Left renal pelvis (tissue), 4 donors: ENCODE data around the gene PRTFDC1. TPM values are rescaled to one million over a fixed set of nuclear protein-coding genes. Genes with fewer than 3 reads are reported as not detected.
"Not testable (repeated sequence)": the region's sequence is repeated elsewhere in the genome, so short reads cannot be mapped to it uniquely, and the experiment has no call there.

Experiments
- DNase-seq, 4 donors: peaks; one replicate each; pipeline ENCODE4 v3.0.0-alpha.2; 2013; ENCODE audit warnings: low read depth in 4 of 4, low spot score in 3 of 4
- polyA plus RNA-seq, 4 donors: library from polyadenylated mRNA; unstranded; fragments of 120-200 nt; gene quantifications; one replicate each; pipeline ENCODE4 v1.2.1, GENCODE V29; 2013; ENCODE audit not compliant: insufficient read length in 4 of 4

The PRTFDC1 gene
- polyA plus RNA-seq, 4 donors, result 37.0 to 53.0 (median 40.8) TPM

DNA sequence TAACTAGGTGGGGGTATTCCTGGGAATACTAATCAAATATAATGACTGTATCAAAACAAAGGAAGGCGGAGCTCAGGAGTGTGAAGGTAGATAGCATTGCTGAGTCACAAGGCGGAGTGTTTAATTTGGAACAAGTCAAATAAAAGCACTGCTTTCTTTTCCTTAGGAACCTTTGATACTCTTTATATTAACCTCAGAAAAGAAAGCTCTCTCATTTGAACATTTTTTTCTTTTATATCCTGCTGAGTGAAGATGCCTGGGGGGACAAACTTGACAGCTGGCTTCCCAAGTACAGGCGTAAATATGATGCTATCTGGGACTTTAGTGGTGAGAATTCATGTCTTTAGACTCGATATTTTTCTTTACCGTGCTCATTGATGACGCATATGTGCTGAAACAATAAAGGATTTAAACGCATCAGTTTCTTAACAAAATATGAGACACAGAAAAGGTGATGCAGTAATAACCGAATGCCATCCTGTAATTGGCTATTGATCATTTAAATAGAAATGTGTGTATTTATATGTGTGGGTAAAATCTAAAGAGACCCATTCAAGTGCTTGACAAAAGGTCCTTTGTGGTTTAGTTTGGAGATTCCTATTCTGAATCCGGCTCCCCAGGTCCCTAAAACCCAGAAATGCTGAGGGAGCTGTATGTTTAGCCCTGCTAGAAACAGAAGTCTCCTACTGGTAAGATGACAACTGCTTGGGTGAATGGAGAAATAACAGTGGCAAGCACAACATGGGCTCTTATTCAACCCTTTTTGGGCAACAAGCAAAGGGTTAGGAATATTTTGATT is 102.7 kb downstream of the PRTFDC1 start:
- no peak for DNase-seq

DNA sequence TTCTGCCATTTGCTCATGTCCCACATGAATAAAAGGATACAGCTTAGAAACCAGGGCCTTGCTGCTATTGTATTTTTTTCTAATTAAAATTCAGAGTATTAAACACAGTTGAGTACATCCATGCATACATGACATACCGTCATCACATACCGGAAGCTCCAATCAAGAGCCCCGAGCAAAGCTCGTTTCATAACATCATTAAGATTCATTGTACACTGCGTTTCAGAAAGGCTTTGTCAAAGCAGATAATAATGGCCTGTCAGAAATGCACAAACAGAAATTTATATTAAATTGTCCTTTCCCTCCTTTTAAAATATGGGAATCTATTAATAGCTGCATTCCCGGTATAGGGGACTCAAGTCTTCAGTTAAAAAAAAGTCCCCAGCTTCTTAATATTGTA is 103.4 kb downstream of the PRTFDC1 start:
- DNase-seq, result no peak

DNA sequence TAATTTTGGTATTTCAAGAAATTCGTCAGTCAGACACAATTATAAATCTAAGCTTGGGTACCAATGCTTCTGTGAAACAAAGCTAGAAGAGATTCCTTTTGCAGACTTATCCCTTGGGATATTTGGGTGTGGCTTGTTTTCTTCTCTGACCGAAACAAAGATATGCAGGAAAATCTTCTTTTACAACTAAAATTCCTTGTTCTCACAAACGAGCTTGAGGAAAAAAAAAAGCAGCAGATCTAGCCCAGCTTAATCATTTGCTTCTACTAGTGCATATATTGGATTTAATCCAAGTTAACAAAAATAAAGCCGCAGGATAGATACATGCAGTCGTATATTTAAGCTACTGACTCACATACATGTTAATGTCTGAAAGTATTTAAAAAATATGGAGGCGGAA is 104.2 kb downstream of the PRTFDC1 start:
- DNase-seq, result no peak

DNA sequence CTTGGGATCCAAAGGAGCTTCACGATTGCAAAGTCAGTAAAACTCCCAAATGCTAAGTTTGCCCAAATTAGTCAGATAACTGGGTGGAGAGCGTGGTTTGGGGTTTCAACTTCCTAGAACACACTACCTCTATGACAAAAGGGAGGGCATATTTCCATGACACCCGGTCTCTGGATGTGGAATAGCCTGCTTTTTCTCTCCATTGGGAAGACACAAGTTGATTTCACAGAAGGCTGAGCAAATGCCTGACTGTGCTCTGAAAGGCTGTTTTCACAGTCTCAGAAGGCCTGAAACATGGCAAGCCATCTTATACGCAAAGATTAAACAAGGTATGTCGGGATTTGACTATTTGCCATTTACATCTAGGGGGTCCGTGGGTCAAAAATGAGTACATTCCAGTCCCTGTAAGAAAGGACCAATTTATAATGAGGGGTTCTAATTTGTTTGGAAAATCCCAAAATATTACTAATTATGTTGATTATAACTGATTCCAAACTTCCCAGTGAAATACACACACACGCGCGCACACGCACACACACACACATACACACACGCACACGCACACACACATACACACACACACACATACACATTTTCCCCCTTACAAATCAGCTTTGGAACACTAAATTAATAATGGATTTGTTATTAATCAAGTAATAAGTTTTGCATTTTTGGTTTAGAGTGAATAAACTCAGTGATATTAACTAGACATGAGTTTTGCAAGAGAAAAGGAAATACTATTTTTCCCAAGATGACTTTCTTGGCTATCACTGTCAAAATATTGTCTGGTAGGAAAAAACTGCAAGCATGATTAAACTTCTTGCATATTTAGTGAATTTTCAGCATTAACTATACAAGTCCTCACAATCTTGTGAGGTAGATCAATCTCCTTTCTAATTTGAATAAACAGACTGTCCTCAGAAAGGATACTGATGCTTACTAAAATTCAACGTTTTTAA is 105.0 kb downstream of the PRTFDC1 start:
- DNase-seq, result no peak

DNA sequence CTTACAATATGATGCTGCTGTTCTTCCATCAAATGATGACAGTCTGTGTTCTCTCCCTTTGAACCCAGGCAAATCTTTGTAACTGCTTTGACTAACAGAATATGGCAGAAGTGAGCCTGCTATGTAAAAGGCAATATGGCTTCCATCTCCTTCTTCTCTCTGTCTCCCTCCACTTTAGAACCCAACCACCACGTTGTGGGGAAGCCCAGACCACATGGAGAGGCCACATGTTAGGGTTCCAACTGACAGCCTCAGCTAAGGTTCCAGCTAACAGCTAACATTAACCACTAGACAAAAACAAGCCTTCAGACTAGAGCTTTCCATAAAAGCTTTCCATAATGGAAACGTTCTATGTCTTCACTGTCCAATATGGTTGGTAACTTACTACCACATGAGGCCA is 107.7 kb downstream of the PRTFDC1 start:
- no peak for DNase-seq

DNA sequence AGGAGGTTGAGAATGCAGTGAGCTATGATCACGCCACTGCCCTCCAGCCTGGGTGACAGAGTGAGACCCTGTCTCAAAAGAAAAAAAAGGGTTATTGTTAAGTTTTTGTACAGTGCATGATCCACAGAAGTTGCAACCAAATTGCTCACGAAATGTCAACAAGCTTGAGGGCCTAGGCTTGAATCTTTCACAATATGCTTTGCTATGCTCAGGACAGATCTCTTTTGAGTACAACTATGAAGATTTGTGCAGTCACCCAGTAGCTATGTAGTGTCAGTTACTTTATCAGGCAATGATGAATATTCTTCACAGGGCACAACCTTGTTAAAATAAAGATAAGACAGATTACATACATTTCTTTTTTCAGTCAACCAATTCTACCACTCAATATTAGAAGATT is 109.2 kb downstream of the PRTFDC1 start:
- DNase-seq, result no peak

DNA sequence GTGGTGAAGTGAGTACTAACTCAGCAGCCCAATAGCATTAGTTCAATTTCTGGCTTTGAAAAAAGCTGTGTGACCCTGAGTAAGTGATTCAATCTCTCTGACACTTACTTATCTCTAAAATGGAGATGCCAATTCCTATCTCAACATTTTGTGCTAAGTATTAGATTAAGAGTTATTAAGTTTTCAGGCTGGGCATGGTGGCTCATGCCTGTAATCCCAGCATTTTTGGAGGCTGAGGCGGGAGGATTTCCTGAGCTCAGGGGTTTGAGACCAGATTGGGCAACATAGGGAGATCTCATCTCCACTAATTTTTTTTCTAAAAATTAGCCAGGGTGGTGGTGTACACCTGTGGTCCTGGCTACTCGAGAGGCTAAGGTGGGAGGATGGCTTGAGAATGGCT is 109.5 kb downstream of the PRTFDC1 start:
- DNase-seq, result no peak

DNA sequence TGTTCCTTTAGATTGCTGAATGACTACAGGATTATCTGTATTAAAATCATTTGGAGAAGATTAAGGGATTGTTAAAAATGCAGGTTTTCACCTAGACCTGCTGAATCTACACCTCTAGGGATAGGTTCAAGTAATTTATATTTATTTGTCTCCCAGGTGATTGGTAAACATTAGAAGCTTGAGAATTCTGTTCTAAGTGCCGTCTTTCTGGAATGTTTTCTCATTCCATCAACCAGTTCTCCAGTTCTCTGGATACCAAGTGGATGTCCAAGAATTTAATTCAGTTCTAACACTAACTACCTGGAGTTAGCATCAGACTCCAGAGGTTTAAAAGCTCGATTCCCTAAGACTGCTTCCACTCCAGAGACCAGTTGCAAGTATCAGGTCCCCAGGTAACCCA is 110.9 kb downstream of the PRTFDC1 start:
- DNase-seq, result no peak

DNA sequence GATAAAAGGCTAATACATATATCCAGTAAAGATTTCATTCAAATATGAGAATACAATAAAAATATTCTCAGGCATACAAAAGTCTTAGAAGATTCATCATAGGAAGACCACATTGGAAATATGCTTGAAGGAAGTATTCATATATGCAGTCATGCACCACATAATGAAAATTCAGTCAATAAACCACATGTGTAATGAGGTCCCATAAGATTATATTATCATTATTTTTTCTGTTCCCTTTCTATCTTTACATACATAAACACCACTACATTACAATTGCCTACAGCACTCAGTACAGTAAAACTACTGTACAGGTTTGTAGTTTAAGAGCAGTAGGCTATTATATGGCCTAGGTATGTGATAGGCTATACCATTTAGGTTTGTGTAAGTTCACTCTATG is 111.6 kb downstream of the PRTFDC1 start:
- DNase-seq, result no peak

DNA sequence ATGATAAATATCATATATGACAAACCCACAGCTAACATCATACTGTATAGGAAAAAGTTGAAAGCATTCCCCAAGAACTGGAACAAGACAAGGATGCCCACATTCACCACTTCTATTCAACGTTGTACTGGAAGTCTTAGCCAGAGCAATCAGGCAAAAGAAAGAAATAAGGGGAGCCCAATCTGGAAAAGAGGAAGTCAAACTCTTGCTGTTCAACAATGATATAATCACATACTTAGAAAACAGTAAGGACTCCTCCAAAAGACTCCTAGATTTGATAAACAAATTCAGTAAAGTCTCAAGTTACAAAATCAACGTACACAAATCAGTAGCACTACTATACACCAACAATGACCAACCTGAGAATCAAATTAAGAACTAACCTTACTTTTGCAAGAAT is 114.6 kb downstream of the PRTFDC1 start:
- not testable (repeated sequence) for DNase-seq

DNA sequence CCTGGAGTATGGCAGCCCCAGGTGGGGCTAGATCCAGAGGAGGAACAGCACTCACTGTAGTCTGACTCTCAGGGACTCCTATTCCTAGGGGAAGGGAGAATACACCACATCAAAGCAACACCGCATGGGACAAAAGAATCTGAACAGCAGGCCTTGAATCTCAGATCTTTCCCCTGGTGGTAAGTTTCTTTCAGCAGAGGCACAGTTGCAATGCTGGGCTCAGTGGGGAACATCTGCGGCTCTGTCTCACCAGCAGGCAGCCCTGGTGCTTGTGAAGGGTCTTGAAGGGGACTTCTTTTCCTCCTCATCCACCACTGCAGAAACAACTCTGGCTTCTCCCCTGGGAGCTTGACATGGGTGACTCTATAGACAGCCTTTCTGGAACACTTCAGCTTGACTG is 117.5 kb downstream of the PRTFDC1 start:
- DNase-seq, result no peak

DNA sequence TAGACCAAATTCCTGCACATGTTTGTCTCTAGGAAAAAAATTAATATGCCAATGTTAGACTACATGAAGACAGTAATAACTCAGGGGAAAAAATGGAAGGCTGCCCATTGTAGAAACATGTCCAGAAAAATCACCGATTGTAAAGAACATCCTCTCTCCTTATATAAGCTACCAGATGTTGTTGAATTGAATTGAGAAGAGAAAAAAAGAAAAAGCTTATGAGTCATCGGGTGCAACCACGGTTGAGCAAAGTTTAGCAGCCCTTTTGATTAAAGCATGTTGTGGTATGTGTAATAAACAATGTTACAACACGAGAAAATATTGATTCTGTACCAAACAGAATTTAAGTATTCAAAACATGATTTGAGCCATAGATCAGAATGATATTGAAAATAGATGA is 126.4 kb downstream of the PRTFDC1 start:
- no peak for DNase-seq

DNA sequence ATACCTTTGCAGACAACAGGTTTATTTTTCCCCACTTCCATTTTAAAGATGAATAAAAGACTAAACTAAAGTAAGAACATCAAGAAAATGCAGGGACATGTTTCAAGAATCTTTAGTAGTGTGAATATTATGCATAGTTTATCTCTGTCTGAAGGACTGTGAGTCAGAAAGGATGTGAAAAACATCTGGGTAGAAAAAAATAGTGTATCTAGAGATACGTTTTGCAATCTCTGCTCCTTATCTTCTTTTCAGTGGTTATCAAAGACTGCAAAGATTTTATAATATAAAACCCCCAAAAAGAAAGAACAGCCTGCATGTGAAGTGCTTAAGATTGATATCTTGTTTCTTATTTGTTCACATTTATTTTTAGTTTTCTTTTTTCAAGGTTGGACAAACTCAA is 126.9 kb downstream of the PRTFDC1 start:
- DNase-seq, result no peak

DNA sequence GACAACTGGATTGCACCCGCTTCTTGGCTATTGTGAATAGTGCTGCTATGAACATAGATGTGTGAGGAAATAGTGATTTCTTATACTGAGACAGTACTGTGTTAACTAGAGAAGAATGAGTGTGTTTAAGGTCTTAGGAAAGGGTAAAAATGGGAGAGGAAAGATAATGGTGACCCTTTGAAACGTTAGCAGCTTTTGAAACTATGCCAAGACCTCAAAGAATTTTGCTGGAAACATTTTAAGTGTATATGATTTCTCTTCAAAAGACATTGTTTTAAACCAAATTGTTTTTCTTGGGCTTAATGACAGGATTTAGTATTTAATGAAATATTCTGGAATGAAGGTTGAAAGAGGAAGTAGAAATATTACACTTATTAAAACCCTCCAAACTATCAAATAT is 127.9 kb downstream of the PRTFDC1 start:
- DNase-seq, result no peak

DNA sequence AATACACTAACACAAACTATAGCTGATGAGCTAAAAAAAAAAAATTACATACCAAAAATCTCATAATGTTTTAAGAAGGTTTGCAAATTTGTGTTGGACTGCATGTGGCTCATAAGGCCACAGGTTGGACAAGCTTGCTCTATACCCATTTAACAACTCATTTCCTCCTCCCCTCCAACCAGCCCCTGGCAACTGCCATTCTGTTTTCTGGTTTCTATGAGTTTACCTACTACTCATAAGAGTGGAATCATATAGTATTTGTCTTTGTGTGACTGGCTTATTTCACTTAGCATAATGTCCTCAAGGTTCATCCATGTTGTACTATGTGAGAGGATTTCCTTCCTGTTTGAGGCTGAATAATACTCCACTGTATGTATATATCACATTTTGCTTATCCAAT is 128.3 kb downstream of the PRTFDC1 start:
- no peak for DNase-seq

DNA sequence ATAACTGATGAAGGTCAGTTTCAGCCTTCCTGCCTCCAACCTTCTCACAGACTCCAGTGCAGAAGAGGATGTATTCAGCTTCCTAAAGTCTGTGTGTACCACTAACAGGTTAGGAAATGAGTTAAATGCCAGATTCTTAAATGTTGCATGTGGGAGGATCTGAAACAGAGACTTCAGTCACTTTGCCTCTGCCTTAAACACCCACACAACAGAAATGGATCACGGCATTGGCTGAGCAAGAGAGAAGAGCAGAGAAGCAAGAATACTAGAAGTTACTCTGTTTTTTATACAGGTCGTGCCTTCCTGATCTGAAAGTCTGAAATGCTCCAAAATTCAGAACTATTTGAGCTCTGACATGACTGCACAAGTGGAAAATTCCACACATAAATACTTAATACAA is 129.8 kb downstream of the PRTFDC1 start:
- no peak for DNase-seq

DNA sequence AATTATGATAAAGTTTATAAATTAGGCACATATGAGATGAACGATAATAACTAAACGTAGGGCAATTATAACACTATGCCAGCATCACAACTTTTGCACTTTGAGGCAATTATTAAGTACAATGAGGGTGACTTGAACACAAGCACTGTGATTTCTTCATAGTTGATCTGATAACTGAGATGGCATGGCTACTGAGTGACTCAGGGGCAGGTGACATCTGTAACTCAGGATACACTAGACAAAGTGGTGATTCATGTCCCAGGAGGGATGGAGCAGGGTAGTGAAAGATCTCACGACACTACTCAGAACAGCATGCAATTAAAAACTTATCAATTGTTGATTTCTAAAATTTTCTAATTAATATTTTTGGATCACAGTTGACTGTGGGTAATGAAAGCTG is 130.4 kb downstream of the PRTFDC1 start:
- no peak for DNase-seq

DNA sequence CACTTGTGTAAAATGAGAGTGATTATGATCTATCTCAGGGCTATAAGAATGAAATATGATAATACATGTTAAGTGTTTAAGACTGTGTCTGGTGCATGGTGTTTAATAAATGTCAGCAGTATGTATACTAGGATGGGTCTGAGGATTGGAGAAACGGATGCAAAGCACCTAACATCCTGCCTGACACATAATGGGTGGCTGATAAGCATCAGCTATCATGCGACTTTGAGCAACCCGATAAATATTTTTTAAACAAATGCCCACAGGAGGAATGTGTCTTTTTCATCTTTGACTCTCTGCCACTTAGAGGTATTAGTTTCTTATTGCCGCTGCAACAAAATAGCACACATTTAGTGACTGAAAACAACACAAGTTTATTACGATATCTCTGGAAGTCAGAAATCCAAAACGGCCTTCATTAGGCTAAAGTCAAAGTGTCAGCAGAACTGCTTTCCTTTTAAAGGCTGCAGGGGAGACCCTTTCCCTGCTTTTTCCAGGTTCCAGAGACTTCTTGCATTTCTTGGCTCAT is 135.5 kb downstream of the PRTFDC1 start:
- no peak for DNase-seq

DNA sequence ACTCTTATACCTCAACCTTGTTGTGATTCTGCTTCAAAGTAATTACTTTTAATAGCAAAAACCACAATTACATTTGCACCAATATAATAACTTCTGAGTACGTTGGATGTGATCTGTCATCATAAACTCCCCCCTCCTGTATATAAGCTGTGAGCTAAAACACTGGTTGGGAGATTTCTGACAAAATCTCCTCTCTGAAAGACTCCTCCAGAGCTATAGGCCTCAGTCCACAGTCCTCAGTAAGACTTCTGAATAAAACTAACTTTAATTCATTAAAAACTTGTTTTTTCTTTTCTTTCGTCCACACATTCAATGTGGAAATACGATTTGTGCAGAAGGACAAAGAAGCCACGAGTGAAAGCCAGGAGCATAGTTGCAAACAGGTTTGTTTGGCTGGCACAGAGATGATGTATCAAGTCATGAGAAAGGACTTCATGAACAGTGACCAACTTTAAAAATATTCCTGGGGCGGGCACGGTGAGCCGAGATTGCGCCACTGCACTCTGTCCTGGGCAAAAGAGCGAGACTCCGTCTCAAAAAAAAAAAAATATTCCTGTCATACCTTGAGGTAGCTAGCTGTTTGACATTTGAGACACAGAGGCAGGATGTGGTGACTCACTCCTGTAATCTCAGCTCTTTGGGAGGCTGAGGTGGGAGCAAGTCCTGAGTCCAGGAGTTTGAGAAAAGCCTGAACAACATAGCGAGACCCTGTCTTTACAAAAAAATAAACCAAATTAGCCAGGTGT is 137.7 kb downstream of the PRTFDC1 start:
- DNase-seq, result no peak

DNA sequence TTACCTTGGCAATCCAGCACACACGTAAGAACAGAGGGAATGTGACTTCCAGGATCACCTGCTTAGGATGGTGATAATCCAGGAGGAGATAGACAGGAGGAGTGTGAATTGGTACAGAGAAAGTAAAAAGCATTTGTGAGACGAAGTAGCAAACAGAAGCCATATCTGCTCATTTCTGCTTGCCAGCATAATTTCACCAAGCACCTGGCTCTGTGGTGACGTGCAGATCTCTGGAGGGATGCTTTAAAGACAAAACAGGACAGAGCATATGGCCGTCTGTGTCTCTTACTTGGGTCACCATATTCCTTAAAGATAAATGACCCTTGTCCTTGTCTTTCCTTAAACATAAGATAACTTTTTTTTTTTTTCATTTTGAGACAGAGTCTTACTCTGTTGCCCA is 138.6 kb downstream of the PRTFDC1 start:
- no peak for DNase-seq

DNA sequence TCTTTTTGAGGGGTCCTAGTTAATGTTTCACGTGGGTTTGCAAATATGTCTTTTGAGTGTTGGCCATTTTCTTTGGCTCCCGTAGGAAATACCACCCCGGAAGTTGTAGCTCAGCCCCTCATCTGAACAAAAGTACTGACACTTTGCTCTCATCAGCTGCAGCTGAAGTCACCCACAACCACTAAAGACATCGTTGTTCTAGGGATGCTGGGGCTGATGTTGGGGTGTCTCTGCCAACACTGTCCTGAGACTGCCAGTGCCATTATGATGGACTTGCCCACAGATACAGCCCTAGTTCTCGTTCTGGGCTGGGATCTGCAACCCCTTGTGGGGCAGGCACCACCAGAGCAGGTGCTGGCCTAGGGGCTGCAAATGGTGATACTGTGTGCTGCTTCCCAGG is 146.1 kb downstream of the PRTFDC1 start:
- no peak for DNase-seq
